ENCODE results near the gene NEAT1.
A peak's percentile ranks its signal among the peaks of the same experiment; 100 is the strongest.
"Not testable (repeated sequence)": the region's sequence is repeated elsewhere in the genome, so short reads cannot be mapped to it uniquely, and the experiment has no call there.

NEAT1 gene

DNA sequence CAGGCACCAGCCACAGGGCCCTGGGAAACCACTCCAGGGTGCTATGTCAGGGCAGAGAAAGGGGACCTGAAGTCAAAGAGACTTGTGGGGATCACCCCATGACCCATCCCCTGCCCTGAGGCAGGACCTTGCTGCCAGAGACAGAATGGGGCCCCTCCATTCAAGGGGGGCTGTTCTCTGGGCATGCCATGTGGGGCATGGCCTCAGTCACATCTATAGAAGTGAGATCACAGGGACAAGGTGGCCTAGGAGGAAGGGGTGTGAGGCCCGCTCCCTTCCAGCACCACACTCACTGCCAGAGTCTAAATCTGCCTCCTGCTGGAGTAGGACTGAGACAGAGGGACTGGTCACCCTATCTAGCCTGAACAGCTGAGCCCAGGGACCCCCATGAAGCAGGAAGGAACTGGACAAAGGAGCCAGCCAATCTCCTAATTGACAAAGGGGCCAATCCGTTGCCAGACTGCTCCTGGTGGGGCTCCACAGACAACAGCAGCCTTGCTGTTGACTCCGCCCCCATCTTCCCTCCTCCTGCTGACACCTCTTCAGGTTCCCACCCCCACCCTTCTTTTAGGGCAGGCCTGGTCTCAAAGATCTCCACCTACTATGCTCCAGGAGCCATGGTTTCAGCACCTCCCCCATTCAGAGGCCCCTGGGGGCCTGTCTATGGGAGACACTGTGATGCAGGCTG lies 26.0 kb downstream of the NEAT1 start:
- peak; percentile 57 for DNase-seq (ENCODE audit: low read depth, low spot score)

DNA sequence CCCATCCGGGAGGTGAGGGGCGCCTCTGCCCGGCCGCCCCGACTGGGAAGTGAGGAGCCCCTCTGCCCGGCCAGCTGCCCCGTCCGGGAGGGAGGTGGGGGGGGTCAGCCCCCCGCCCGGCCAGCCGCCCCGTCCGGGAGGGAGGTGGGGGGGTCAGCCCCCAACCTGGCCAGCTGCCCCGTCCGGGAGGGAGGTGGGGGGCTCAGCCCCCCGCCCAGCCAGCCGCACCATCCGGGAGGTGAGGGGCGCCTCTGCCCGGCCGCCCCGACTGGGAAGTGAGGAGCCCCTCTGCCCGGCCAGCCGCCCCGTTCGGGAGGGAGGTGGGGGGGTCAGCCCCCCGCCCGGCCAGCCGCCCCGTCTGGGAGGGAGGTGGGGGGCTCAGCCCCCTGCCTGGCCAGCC lies 28.7 kb downstream of the NEAT1 start:
- DNase-seq (ENCODE audit: low read depth, low spot score), result not testable (repeated sequence)

DNA sequence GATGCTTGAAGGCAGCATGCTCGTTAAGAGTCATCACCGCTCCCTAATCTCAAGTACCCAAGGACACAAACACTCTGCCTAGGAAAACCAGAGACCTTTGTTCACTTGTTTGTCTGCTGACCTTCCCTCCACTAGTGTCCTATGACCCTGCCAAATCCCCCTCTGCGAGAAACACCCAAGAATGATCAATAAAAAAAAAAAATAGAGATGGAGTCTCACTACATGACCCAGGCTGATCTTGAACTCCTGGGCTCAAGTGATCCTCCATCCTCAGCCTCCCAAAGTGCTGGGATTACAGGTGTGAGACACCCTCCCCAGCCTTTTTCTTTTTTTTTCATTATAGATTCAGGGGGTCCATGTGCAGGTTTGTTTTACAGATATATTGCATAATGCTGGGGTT lies 29.7 kb downstream of the NEAT1 start:
- DNase-seq (ENCODE audit: low read depth, low spot score), result not testable (repeated sequence)

DNA sequence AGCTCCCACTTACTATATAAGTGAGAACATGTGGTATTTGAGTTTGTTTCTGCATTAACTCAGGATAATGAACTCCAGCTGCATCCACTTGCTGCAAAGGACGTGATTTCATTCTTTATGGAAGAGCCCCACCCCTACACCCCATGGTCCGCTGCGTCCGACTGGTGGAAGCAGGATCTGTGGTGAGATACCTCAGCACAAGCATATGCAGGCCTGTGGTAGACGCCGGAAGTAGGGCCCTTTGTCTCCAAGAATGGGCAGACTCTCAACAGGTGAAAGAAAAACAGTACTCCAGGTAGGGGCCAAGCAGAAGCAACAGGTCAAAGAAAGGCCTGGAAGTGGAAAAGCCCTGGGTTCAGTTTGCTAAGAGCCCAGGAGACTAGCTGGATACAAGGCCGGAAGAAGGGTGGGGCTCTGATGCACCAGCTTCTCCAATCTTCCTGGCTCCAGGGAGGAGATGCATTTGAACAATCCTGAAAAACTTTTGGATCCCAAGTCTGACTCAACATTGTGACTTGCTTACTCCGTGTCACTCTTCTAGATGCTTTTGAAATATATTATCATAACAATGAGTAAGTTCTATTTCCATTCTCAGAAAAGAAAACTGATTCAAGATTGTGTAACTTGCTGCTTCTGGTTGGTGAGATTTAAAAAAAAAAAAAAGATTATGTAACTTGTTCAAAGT lies 30.4 kb downstream of the NEAT1 start:
- DNase-seq (ENCODE audit: low read depth, low spot score), result peak; percentile 29

DNA sequence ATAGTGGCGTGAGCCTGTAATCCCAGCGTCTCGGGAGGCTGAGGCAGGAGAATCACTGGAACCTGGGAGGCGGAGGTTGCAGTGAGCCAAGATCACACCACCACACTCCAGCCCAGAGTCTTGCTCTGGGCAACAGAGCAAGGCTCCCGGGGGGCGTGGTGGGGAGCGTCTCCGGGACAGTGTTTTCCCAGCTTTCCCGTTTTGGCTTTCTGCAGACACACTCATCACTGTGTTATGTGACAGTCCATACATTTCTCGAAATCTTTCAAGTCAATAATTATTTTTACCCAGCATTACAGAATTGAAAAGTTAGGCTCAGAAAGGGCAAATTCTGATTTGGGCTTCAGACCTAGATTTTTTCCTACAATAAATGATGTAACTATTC lies 31.7 kb downstream of the NEAT1 start:
- peak; percentile 31 for DNase-seq (ENCODE audit: low read depth, low spot score)

DNA sequence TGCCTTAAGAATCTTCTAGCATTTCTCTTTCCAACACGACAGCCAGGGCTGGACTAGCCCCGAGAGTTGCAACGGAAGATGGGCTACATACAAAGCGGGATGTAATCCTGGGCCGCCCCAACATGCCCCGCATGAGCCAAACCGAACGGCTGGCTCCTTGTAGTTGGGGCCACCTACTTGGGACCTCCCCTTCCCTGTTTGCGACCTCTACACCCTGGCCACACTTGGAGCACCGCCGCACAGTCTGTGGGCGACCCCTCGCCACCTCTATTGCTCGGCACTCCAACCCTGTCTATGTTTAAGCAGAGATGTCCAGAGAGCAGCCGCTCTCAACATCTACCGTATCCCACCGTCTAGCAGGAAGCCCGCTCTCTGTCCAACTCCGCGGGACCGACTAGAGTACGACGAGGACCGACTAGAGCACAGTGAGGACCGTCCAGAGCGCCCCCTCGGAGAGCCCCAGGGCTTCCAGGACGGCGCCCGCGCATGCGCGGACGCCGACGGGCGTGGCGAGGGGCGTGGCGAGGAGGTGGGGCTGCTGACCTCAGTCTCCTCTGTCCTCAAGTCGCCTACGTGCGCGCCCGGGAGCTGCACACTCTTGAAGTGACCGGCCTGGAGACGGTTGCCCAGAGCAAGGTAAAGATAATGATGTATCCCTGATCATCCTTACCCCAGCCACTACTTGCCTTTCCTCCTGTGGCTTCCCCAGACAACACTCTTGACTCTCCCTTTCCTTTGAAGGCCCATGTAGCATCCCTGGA lies 32.3 kb downstream of the NEAT1 start:
- DNase-seq (ENCODE audit: low read depth, low spot score), result peak; percentile 92

DNA sequence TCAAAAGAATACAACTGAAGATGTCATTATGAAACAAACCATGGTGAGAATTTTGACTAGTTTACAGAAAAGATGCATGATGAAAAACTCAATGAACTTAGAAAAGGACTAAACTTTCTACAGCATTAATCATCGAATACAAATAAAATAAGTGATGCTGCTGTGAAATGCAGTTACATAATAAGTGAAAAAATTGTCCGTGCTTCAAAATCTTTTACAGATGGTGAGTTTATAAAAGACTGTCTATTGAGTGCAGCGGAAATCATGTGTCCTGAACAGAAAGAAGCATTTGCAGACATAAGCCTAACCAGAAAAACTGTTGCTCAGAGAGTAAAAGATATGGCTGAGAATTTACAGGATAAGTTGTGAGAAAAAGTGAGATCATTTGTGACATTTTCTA lies 33.8 kb downstream of the NEAT1 start:
- DNase-seq (ENCODE audit: low read depth, low spot score), result no peak

DNA sequence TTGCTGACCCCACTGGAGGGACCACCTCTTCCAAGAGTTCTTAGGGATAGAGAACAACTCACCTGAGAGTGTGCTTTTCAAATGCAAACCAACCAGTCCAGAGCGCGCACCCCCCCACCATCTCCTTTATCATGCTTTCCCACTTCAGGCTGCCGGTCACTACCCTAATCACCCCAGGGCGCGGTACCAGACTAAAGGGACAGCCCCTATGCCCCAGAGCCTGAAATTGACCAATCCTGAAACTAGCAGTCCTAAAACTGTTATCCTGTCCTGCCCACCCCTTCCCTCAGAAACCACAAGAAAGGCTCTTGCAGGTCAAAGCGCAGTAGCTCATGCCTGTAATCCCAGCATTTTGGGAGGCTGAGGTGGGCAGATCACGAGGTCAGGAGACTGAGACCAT lies 37.0 kb downstream of the NEAT1 start:
- no peak for DNase-seq (ENCODE audit: low read depth, low spot score)

DNA sequence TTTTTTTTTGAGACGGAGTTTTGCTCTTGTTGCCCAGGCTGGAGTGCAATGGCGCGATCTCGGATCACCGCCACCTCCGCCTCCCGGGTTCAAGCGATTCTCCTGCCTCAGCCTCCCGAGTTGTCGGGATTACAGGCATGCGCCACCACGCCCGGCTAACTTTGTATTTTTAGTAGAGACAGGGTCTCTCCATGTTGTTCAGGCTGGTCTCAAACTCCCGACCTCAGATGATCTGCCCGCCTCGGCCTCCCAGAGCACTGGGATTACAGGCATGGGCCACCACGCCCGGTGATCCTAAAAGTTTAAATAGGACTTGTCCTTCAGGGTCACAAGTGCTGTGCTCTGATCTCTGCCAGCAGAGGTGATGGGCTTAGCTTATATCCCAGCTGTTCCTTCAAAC lies 42.9 kb downstream of the NEAT1 start:
- not testable (repeated sequence) for DNase-seq (ENCODE audit: low read depth, low spot score)

DNA sequence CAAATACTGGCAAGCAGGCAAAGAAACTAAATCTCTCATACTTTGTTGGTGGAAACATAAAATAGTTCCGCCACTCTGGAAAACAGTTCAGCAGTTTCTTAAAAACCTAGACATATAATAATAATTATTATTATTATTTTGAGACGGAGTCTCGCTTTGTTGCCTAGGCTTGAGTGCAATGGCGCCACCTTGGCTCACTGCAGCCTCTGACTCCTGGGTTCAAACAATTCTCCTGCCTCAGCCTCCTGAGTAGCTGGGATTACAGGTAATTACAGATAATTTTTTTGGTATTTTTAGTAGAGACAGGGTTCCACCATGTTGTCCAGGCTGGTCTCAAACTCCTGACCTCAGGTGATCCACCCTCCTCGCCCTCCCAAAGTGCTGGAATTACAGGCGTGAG lies 44.7 kb downstream of the NEAT1 start:
- not testable (repeated sequence) for DNase-seq (ENCODE audit: low read depth, low spot score)

DNA sequence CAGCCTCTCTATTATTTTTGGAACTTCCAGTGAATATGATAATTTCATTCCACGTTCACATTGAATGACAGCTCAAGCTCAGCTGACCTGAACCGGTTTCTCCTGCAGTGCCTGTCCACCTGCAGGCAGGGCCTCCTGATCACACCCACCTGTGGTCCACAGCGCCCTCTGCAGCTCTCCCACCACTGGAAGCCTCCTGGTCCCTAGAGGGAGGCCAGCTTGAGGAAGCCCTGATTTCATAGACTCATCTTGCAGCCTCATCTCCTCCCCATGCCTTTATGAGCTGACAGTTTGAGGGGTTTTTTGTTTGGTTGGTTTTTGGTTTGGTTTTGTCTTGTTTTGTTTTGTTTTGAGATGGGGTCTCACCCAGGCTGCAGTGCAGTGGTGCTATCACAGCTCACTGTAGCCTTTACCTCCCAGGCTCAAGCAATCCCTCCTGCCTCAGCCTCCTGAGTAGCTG lies 46.3 kb downstream of the NEAT1 start:
- no peak for DNase-seq (ENCODE audit: low read depth, low spot score)

DNA sequence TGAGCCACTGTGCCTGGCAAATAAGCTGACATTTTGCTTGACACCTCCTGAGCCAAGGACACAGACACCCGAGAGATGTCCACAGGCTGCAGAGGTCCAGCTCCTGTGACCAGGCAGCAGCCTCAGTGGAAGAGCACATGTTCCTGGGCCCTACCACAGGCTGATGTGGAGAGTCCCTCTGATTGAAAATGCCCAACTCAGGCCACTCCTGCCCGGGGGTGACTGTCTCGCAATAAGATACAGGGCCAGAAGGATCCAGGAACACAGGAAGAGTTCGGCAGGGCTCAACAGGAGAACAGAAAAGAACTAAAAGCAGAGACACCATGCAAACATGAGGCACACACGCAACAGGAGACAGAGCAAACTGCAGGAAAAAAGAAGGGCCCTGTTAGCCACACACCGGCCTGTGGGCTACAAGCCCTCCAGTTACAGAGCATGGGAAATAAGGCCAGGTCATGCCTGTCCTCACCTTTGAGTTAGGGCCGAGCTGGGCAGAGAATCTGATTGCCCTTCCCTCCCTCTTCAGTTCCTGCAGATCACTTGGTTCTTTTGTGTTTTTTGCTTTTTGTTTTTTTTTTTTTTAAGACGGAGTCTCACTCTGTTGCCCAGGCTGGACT lies 47.9 kb downstream of the NEAT1 start:
- no peak for DNase-seq (ENCODE audit: low read depth, low spot score)

DNA sequence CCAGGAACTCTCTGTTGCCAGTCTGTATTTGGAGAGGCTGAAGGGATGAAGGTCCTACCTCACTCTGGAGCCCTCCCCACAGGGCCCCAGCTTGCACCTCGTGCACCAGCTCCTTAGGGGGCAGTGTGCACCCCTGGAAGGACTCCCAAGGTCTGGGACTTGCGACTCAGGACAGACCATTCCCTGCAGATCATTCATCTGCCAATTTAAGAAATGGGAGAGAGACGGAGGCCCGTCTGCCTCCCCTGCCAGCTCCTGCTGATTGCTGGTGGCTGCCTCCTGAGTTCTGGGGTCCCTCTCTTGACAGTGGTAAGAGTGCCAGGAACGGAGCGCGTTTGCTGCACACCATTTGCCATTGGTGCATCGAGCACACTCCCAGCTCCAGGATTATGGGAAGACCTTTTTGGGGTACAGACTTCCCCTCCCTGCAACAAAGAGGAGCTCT lies 48.9 kb downstream of the NEAT1 start:
- peak; percentile 82 for DNase-seq (ENCODE audit: low read depth, low spot score)

DNA sequence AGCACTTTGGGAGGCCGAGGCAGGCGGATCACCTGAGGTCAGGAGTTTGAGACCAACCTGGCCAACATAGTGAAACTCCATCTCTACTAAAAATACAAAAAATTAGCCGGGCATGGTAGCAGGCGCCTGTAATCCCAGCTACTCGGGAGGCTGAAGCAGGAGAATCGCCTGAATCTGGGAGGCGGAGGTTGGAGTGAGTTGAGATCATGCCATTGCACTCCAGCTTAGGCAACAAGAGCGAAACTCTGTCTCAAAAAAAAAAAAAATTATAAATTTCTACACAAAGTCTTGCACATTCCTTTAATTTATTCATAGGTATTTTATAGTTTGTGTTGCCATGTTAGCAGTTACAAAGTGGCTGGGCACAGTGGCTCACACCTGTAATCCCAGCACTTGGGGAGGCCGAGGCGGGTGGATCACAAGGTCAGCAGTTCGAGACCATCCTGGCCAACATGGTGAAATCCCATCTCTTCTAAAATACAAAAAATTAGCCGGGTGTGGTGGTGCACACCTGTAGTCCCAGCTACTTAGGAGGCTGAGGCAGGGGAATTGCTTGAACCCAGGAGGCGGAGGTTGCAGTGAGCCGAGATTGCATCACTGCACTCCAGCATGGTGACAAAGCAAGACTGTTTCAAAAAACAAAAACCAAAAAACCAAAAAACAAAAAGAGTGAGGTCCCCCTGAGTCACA lies 50.1 kb downstream of the NEAT1 start:
- DNase-seq (ENCODE audit: low read depth, low spot score), result not testable (repeated sequence)

DNA sequence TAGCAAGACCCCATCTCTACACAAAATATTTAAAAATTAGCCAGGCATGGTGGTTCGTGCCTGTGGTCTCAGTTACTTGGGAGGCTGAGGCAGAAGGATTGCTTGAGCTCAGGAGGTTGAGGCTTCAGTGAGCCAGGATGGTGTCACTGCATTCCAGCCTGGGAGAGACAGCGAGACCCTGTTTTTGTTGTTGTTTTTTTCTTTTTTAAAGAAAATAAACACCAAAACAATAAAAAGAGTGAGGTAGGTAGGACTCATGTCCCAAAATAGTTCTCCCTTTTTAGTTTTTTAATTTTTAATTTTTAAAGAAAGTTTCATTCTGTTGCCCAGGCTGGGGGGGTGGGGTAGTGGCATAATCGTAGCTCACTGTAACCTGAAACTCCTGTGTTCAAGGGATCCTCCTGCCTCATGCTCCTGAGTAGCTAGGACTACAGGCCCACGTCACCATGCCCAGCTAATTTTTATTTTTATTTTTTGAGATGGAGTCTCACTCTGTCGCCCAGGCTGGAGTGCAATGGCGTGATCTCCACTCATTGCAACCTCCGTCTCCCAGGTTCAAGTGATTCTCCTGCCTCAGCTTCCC lies 50.8 kb downstream of the NEAT1 start:
- no peak for DNase-seq (ENCODE audit: low read depth, low spot score)

DNA sequence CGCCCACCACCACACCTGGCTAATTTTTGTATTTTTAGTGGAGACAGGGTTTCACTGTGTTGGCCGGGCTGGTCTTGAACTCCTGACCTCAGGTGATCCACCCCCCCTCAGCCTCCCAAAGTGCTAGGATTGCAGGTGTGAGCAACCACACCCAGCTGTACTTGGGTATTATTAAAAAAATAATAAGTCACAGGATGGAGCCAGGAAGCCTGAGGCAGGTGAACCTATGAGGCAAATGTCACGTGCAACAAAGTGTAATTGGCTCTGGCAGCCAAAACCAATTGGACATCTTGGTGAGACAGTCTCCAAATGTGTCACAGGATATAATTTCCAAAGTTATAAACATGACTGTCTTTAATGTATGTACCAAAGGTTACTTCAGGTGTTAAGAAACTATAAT lies 52.3 kb downstream of the NEAT1 start:
- DNase-seq (ENCODE audit: low read depth, low spot score), result no peak

DNA sequence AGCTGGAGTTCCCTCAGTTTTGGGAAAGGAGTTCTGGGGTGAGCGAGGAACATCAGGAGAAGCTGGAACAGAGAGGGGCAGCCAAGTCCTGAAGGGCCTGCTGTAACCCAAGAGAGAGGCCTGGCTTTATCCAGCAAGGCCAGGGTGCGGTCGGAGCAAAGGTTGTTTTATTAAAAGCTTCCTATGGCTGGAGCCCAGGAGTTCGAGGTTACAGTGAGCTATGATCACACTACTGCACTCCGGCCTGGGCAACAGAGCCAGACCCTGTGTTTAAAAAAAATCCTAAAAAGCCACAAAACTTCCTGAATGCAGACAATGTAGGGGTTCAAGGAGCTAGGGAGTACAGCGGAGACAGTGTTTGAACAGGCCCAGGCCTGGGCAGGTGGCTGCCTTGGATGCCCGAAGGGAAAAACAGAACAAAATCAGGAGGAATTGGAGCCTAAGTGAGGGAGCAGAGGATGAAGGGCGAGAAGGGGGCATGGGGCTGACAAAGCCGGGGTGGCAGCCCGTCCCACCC lies 54.1 kb downstream of the NEAT1 start:
- no peak for DNase-seq (ENCODE audit: low read depth, low spot score)

DNA sequence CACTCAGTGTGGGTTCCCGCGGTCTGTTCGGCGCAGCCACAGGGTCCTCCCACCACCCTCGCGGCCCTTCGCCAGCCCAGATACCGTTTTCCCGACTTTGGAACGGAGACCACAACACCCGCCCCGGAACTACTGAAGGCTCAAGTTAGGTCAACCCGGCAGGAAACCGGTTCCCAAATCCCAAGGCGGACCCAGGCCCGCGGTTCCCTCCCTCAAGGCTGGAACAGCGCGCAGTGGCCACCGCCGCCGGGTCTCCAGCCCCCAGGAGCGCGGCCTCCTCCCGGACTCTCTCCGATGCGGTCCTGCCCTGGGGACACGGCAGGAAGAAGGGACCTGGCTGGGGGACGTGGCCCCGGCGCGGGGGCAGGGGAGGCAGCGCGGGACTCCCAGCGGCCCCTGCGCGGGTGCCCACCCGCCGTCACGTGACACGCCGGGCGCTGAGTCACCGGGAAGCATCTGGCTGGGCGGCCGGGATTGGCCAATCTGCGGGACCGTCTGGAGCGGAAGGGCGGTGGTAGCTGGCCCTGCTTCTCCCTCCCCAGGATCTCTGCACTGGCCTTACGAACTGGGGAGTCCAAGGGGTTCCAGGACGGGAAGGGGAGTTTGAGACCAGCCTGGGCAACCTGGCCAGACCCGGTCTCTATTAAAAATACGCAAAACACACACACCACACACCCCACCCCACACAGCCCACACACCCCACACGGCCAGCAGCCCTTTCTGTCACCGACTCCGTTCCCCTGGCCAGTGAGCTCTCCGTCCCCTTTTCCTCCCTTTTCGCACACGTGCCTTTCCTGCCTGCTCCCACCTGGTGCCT lies 54.8 kb downstream of the NEAT1 start:
- peak; percentile 99 for DNase-seq (ENCODE audit: low read depth, low spot score)

DNA sequence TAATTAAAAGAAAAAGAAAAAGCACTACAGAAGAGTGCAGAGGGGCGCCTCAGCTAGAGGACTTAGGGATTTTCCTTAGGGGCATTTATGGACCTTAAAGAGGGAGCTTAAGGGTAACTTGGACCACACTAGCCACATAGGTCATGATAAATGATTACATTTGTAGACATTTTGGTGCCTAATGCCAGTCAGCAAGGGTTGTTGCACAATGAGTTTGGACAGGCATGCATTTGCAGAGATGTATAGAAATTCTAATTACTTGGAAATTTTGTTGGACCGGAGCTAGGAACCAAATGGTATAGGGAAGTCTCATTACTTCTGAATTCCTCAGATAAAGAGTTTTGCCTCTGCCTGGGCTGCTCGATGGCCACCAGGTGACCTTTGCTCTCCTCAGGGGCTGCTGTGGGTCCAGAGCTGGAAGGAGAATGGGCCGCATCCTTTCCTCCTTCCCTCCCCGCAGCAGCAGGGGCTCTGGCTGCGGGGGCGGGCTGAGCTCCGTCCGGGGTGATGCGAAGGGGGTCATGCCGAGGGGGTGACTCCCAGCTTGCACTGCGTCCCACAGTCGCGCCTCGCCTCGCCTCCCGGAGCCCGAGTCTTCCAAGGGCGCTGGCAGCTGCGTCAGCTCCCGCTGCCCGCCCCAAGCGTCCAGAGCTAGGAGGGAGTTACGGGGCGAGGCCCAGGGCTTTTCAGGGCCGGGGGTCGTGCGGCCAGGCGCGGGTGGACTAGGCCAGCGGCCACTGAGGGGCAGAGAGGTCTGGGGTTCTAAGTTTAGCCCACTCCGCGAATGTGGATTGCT lies 56.0 kb downstream of the NEAT1 start:
- DNase-seq (ENCODE audit: low read depth, low spot score), result peak; percentile 71
